Islet of Langerhans (tissue), 1 donor: Measurements from ENCODE around the gene HPCAL1.

Source experiments
- FAIRE-seq: peaks from one replicate; lab custom pipeline; 2011; peaks lifted over from hg19 to GRCh38; lab: Jason Lieb, UNC

The HPCAL1 gene

GRCh38 chr2:10372203-10372861 lies 69.6 kb downstream of the HPCAL1 start:
- no peak for FAIRE-seq

- FAIRE-seq: no peak
These were observed 70.1 kb downstream of the HPCAL1 start for GRCh38 chr2:10372862-10373240.

GRCh38 chr2:10373931-10374330 lies 71.2 kb downstream of the HPCAL1 start:
- FAIRE-seq: no peak

- FAIRE-seq: no peak
These were observed 71.7 kb downstream of the HPCAL1 start for GRCh38 chr2:10374362-10374943.

GRCh38 chr2:10375570-10376281 lies 73.0 kb downstream of the HPCAL1 start:
- no peak for FAIRE-seq

- FAIRE-seq: no peak
These were observed 74.5 kb downstream of the HPCAL1 start for GRCh38 chr2:10377052-10377746.

- no peak for FAIRE-seq
These were observed 75.0 kb downstream of the HPCAL1 start for GRCh38 chr2:10377747-10378085.

- no peak for FAIRE-seq
These were observed 75.5 kb downstream of the HPCAL1 start for GRCh38 chr2:10378189-10378588.

- no peak for FAIRE-seq
These were observed 77.6 kb downstream of the HPCAL1 start for GRCh38 chr2:10380048-10380926.

GRCh38 chr2:10381997-10382353 lies 79.3 kb downstream of the HPCAL1 start:
- FAIRE-seq: no peak

GRCh38 chr2:10382354-10383061 lies 79.8 kb downstream of the HPCAL1 start:
- FAIRE-seq: no peak

- FAIRE-seq: no peak
These were observed 81.4 kb downstream of the HPCAL1 start for GRCh38 chr2:10383960-10384734.

- FAIRE-seq: no peak
These were observed 82.8 kb downstream of the HPCAL1 start for GRCh38 chr2:10385501-10385900.

GRCh38 chr2:10385933-10386773 lies 83.4 kb downstream of the HPCAL1 start:
- FAIRE-seq: no peak

GRCh38 chr2:10387033-10387432 lies 84.3 kb downstream of the HPCAL1 start:
- FAIRE-seq: no peak

- FAIRE-seq: no peak
These were observed 86.4 kb downstream of the HPCAL1 start for GRCh38 chr2:10388954-10389560.

- FAIRE-seq: no peak
These were observed 86.9 kb downstream of the HPCAL1 start for GRCh38 chr2:10389573-10389972.

- no peak for FAIRE-seq
These were observed 87.7 kb downstream of the HPCAL1 start for GRCh38 chr2:10390369-10390801.

- no peak for FAIRE-seq
These were observed 89.4 kb downstream of the HPCAL1 start for GRCh38 chr2:10392100-10392499.
